Fibroblast of villous mesenchyme (primary cell): ENCODE data around the gene GSS. TPM values are rescaled to one million over a fixed set of nuclear protein-coding genes. Genes with fewer than 3 reads are reported as not detected.
"Not testable (repeated sequence)": the region's sequence is repeated elsewhere in the genome, so short reads cannot be mapped to it uniquely, and the experiment has no call there.

Source experiments
- DNase-seq: peaks from one replicate; pipeline ENCODE4 v3.0.0-alpha.2; 2010; ENCODE audit warnings: low read depth
- H3K4me3 ChIP-seq: 2 replicates; pipeline ENCODE4 v1.5.1; 2011; ENCODE audit warnings: low read depth, mild to moderate bottlenecking, low read length
- CTCF ChIP-seq: IDR thresholded peaks from 2 replicates; pipeline ENCODE4 v1.5.1; 2012; ENCODE audit warnings: low read depth, mild to moderate bottlenecking, low read length; ENCODE audit not compliant: insufficient read depth
- small RNA-seq: library from RNA; depleted of rRNA; stranded (forward); fragments of <200 nt; gene quantifications from one replicate; pipeline ENCODE3, GENCODE V24; 2012
- total RNA-seq: library from RNA; depleted of rRNA; stranded (reverse); fragments of >200 nt; gene quantifications from 2 replicates; pipeline ENCODE4 v1.2.3, GENCODE V29; 2012

The GSS gene
- total RNA-seq, 1 donor, result 71.2 TPM

DNA sequence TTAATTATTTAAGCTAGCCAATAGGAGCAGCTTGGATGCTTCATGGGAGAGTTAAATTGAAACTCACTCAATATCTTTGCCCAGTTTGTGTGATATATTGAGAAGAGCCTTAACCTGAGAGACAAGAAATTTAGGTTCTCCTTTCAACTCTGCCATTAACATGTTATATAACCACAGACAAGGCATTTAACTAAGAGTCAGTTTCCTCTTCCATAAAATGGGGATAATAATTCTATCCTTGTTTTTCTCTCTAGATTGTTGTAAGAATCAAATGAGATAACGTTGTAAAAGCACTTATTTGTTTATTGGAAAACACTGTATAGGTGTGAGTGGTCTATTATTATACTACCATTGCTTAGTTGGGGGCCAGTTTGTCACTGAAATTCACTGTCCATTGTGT lies 71.3 kb downstream of the GSS start:
- no peak for DNase-seq
- no peak for TF ChIP-seq CTCF
- no peak overlapping the region for H3K4me3 ChIP-seq

GRCh38 chr20:34883809-34884208 lies 71.8 kb downstream of the GSS start:
- no peak for TF ChIP-seq CTCF
- DNase-seq, result no peak

GRCh38 chr20:34883087-34883688 lies 72.4 kb downstream of the GSS start:
- H3K4me3 ChIP-seq, result no peak overlapping the region
- TF ChIP-seq CTCF, result no peak
- DNase-seq, result no peak

More at GRCh38 chr20:34883809-34884208, 71.8 kb downstream of the GSS start:
- no peak overlapping the region for H3K4me3 ChIP-seq

DNA sequence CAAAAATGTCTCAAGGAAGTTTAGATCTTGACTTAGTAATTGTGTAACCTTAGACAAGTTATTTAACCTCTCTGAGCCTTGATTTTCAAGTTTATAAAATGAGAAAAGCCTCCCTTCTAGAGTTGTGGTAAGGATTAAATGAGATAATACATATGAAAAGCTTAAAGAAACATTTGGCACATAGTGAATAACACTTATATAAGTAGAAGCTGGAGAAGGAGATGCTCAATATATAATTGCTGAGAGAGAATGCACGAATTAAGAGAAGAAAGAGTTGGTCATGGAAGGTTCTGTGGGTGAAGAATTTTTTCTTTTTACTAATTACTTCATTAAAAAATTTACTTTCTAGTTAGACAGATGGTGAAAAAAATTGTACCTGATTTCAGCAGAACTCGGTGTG lies 73.9 kb downstream of the GSS start:
- no peak for TF ChIP-seq CTCF
- no peak overlapping the region for H3K4me3 ChIP-seq
- no peak for DNase-seq

DNA sequence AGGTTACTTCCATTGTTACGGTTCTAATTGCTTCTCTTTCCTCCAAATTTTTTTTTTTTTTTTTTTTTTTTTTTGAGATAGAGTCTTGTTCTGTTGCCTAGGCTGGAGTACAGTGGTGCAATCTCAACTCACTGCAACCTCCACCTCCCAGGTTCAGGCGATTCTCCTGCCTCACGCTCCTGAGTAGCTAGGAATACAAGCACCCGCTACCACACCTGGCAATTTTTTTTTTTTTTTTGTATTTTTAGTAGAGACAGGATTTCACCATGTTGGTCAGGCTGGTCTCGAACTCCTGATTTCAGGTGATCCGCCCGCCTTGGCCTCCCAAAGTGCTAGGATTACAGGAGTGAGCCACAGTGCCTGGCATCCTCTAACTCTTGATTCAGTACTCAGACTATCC lies 74.6 kb downstream of the GSS start:
- H3K4me3 ChIP-seq, DNase-seq: not testable (repeated sequence)

DNA sequence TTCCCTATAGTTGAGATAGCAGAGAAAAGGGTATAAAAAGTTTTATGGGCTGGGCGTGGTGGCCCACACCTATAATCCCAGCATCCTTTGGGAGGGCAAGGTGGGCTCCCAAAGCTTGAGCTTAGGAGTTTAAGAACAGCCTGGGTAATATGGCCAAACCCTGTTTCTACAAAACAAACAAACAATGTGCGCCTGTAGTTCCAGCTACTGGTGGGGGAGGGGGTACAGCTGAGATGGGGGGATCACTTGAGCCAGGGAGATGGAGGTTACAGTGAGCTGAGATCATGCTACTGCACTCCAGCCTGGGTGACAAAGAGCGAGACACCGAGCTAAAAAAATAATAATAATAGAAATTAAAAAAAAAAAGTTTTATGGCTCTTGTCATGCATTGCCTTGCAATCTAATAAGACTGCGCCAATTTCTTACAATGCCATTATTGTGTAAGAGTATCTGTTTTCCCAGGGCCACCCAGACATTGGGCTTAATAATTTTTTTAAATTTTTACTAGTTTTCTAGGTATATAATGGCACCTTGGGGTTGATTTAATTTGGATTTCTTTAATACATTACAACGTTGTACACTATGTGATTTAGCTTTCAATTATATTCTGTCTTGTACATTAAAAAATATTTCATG lies 75.3 kb downstream of the GSS start:
- no peak for TF ChIP-seq CTCF
- no peak overlapping the region for H3K4me3 ChIP-seq
- DNase-seq, result no peak

Small RNA genes lying within 50 kb of the gene (small RNA-seq; reads per million reads assigned to genes)
- gene MIR499A, result 2.1 reads per million, percentile 53 among the genes with 10 or more reads in this experiment

Other genes starting within 250 kb of the GSS start
- gene NCOA6, start 130.2 kb downstream of the GSS start, total RNA-seq, result 6.4 and 8.6 TPM in 2 replicates
- gene GGT7, start 83.0 kb downstream of the GSS start, total RNA-seq, result 9.3 and 9.5 TPM in 2 replicates
- 101 and 102 TPM in 2 replicates for gene ACSS2, start 79.2 kb downstream of the GSS start, total RNA-seq
- gene MYH7B, start 62 bp upstream of the GSS start, total RNA-seq, result under 0.01 TPM in 1 of 2 replicates, not detected in the other
- 86.7 and 96.7 TPM in 2 replicates for gene TRPC4AP, start 137.0 kb upstream of the GSS start, total RNA-seq
- gene EDEM2, start 191.5 kb upstream of the GSS start, total RNA-seq, result 27.7 and 37.6 TPM in 2 replicates
- gene PROCR, start 216.3 kb upstream of the GSS start, total RNA-seq, result 22.9 and 30.9 TPM in 2 replicates